Measurements from ENCODE around the gene RNASEH2C. TPM values are rescaled to one million over a fixed set of nuclear protein-coding genes. Genes with fewer than 3 reads are reported as not detected.
"Not testable (repeated sequence)": the region's sequence is repeated elsewhere in the genome, so short reads cannot be mapped to it uniquely, and the experiment has no call there.

Gene RNASEH2C
- total RNA-seq, 1 experiment from 2014 or later: 168 TPM

DNA sequence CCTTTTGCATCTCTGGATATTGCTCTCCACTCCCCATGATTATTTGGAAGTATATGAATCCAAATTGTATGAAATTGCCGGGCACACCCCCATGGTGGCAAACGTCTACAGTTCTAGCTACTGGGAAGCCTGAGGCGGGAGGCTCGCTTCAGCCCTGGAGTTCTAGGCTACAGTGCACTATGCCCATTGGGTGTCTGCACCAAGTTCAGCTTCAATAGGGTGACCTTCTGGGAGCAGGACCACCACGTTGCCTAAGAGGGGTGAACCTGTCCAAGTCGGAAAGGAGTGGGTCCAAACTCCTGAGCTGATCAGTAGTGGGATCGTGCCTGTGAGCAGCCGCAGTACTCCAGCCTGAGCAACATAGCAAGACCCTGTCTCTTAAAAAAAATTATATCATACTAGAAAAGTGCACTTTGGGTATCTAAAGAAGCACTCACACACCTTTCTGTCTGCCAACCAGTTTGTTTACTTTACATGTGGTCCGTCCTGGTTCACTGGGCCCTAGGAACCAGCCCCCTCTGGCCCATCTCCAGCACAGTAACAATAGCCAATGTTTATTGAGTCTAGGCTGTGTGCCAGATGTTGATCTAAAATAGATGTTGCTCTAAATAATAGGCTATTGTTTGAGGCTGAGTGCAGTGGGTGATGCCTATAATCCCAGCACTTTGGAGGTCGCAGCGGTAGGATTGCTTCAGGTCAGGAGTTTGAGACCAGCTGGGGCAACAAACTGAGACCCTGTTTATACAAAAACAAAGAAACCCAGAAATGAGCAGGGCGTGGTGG, 24.9 kb downstream of the RNASEH2C start:
- Histone ChIP-seq H3K4me1 (replicated peaks) (peaks cover 7% of the 10 kb centered on the region), H3K27me3 (replicated peaks) (peaks cover 18% of the 10 kb centered on the region), H3K27ac (no peak overlapping the region), H3K9me3 (replicated peaks) (no peaks in the 10 kb centered on the region), H3K36me3 (no peaks in the 10 kb centered on the region), H3K4me3 (no peak overlapping the region)
- DNase-seq (ENCODE audit: low read depth in 1 of 2, low spot score in 2 of 2): peak in 1 of 2 experiments; percentile 66

DNA sequence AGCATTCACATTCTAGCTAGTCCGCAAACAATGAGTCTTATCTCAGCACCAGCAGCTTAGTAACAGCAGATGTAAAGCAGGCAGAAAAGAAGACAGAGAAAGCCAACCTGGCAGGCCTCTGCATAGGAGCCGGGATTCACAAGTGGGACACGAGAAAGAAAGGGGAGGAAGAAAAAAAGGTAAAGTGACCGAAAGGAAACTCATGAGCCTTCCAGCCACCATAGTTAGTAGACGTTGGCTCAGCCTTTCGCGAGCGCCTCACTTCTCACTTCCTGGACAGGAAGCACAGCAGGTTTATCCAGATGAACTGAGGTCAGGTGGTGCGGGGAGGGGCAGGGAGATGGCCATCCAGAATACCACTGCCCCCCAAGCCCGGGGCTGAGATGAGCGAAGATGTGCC, 28.2 kb downstream of the RNASEH2C start:
- H3K4me1 ChIP-seq (replicated peaks): peaks cover 7% of the 10 kb centered on the region
- peaks cover 17% of the 10 kb centered on the region; the same call in 1 of the 2 replicates for H3K27me3 ChIP-seq (replicated peaks)
- no peaks in the 10 kb centered on the region for H3K9me3 ChIP-seq (replicated peaks)
- no peak overlapping the region for H3K4me3 ChIP-seq
- H3K36me3 ChIP-seq: no peaks in the 10 kb centered on the region
- no peak for DNase-seq (ENCODE audit: low read depth in 1 of 2, low spot score in 2 of 2)
- no peak overlapping the region for H3K27ac ChIP-seq

DNA sequence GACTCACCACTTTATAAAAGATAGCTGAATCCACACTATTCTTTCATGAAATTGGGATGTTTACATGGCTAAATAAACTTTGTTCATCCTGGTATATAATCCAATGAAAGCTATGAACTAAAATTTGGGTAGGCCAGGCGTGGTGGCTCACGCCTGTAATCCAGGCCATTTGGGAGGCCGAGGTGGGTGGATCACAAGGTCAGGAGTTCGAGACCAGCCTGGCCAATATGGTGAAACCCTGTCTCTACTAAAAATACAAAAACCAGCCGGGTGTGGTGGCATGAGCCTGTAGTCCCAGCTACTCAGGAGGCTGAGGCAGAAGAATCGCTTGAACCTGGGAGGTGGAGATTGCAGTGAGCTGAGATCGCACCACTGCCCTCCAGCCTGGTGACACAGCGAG, 28.8 kb downstream of the RNASEH2C start:
- H3K27ac ChIP-seq; DNase-seq (ENCODE audit: low read depth in 1 of 2, low spot score in 2 of 2); H3K4me3 ChIP-seq; H3K4me1 ChIP-seq (replicated peaks); H3K36me3 ChIP-seq; H3K9me3 ChIP-seq (replicated peaks): not testable (repeated sequence)
- H3K27me3 ChIP-seq (replicated peaks): peaks cover 17% of the 10 kb centered on the region; the same call in 1 of the 2 replicates

DNA sequence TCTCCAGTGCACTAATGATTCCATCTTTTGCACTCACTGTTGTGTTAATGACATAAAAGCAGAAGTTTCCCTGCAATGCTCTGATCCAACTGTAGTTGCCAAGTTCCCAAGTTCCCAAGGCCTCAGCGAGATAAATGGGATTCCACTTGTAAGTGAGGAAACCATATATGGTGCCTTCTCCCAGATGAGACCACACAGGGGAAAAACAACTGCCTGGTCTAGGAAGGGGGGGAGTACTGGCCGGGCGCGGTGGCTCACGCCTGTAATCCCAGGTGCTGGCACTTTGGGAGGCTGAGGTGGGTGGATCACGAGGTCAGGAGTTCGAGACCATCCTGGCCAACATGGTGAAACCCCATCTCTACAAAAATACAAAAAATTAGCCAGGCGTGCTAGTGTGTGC, 34.6 kb downstream of the RNASEH2C start:
- DNase-seq (ENCODE audit: low read depth in 1 of 2, low spot score in 2 of 2): no peak
- no peaks in the 10 kb centered on the region for H3K36me3 ChIP-seq
- H3K4me3 ChIP-seq: no peak overlapping the region

DNA sequence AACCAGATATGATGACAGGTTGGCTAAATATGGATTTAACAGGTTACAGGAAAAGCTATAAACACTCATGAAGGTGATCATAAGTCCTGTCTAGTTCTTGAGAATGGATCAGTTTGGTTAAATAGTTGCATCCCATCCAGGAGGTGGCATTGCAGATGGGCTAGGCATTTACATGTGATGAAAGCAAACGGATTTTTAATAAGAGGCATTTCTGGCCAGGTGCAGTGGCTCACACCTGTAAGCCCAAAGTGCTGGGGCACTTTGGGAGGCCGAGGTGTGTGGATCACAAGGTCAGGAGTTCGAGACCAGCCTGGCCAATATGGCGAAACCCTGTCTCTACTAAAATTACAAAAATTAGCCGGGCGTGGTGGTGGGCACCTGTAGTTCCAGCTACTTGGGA, 37.1 kb downstream of the RNASEH2C start:
- not testable (repeated sequence) for H3K4me3 ChIP-seq; H3K4me1 ChIP-seq (replicated peaks); DNase-seq (ENCODE audit: low read depth in 1 of 2, low spot score in 2 of 2); H3K27ac ChIP-seq; H3K9me3 ChIP-seq (replicated peaks); H3K36me3 ChIP-seq
- H3K27me3 ChIP-seq (replicated peaks): peaks cover 13% of the 10 kb centered on the region

More for the DNA sequence above, 34.6 kb downstream of the RNASEH2C start:
- peaks cover 19% of the 10 kb centered on the region for H3K27me3 ChIP-seq (replicated peaks)
- no peaks in the 10 kb centered on the region for H3K9me3 ChIP-seq (replicated peaks)
- no peak overlapping the region for H3K27ac ChIP-seq
- no peaks in the 10 kb centered on the region for H3K4me1 ChIP-seq (replicated peaks)

DNA sequence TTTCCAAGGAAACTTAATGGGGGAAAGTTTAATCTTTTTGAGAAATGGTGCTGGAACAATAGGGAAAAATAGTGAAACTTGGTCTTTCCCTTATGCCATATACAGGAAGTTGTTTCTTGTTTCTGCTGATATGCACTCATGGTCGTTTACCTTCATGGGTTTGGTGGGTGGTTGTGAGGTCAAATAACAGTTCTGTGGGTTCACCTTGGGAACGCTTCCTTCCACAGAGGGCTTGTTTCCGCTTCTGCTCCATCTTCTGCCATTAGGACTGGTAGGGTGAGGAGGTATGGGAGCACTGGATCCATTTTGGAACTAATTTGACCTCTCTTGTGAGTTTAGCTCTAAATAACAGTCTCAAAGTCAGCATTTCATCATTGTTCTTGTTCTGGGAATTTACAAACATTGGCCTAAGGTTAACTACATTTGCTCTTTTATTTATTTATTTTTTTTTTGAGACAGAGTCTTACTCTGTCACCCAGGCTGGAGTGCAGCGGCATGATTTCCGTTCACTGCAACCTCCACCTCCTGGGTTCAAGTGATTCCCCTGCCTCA, 40.3 kb downstream of the RNASEH2C start:
- Histone ChIP-seq H3K9me3 (replicated peaks) (no peaks in the 10 kb centered on the region), H3K36me3 (no peaks in the 10 kb centered on the region), H3K27ac (no peak overlapping the region), H3K4me1 (replicated peaks) (no peaks in the 10 kb centered on the region), H3K27me3 (replicated peaks) (peaks cover 13% of the 10 kb centered on the region), H3K4me3 (no peak overlapping the region)
- no peak for DNase-seq (ENCODE audit: low read depth in 1 of 2, low spot score in 2 of 2)

DNA sequence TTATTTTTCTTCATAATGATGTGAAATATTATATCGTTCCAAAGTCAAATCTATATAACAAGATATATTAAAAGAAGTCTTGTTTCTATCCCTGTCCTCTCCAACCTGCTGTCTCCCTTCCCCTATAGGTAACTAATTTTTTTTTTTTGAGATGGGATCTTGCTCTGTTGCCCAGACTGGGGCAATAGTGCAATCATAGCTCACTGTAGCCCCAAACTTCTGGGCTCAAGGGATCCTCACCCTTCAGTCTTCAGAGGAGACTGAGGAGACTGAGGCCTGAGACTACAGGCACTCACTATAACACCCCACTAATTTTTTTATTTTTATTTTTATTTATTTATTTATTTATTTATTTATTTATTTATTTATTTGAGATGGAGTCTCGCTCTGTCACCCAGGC, 47.6 kb downstream of the RNASEH2C start:
- Histone ChIP-seq H3K9me3 (replicated peaks) (no peaks in the 10 kb centered on the region), H3K4me3 (no peak overlapping the region), H3K27me3 (replicated peaks) (0 out of 2 replicates have a peak, but pooled peaks cover 5% of the 10 kb centered on the region), H3K36me3 (no peaks in the 10 kb centered on the region), H3K4me1 (replicated peaks) (no peaks in the 10 kb centered on the region), H3K27ac (no peak overlapping the region)
- DNase-seq (ENCODE audit: low read depth in 1 of 2, low spot score in 2 of 2): no peak

DNA sequence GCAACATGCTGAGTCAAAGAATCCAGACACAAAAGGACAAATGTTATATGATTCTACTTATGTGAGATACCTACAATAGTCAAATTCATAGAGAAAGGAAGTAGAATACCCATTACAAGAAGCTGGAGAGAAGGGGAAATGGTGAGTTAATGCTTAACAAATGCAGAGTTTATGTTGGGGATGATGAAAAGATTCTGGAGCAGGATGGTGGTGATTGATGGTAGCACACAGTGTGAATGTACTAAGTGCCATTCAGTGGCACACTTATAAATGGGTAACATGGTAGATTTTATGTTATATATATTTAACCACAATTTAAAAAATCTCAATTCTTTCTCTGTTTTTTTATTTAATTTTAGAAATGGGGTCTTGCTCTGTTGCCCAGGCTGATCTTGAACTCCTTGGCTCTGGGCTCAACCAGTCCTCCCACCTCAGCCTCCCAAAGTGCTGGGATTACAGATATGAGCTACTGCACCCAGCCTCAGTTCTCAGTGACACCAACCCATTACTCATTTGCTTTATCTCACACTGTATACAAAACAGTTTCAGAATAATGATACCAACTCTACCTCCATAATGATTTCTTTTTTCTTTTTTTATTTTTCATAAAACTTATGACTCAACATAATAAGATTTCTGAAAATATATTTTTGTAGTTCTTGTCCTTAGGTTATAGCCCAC, 48.3 kb downstream of the RNASEH2C start:
- Histone ChIP-seq H3K4me1 (replicated peaks) (no peaks in the 10 kb centered on the region), H3K4me3 (no peak overlapping the region), H3K27me3 (replicated peaks) (0 out of 2 replicates have a peak, but pooled peaks cover 5% of the 10 kb centered on the region), H3K9me3 (replicated peaks) (no peaks in the 10 kb centered on the region), H3K36me3 (no peaks in the 10 kb centered on the region), H3K27ac (no peak overlapping the region)
- DNase-seq (ENCODE audit: low read depth in 1 of 2, low spot score in 2 of 2): no peak

Other genes with a start within 250 kb of the RNASEH2C start
- 1,620 and 2,210 TPM in 2 replicates for gene MALAT1, start 221.8 kb downstream of the RNASEH2C start, total RNA-seq (2014; rRNA removed; shearing (Covaris generic))
- 103 and 130 TPM in 2 replicates for gene SCYL1, start 195.7 kb downstream of the RNASEH2C start, total RNA-seq (2014; rRNA removed; shearing (Covaris generic))
- gene LTBP3, start 162.4 kb downstream of the RNASEH2C start, total RNA-seq (2014; rRNA removed; shearing (Covaris generic)): 22.9 and 52.0 TPM in 2 replicates
- gene ZNRD2, start 150.3 kb downstream of the RNASEH2C start, total RNA-seq (2014; rRNA removed; shearing (Covaris generic)): 109 and 111 TPM in 2 replicates
- 35.1 and 64.9 TPM in 2 replicates for gene FAM89B, start 148.3 kb downstream of the RNASEH2C start, total RNA-seq (2014; rRNA removed; shearing (Covaris generic))
- 103 and 107 TPM in 2 replicates for gene EHBP1L1, start 144.7 kb downstream of the RNASEH2C start, total RNA-seq (2014; rRNA removed; shearing (Covaris generic))
- gene KCNK7, start 125.0 kb downstream of the RNASEH2C start, total RNA-seq (2014; rRNA removed; shearing (Covaris generic)): 0.13 TPM in 1 of 2 replicates, not detected in the other
- gene MAP3K11, start 106.6 kb downstream of the RNASEH2C start, total RNA-seq (2014; rRNA removed; shearing (Covaris generic)): 37.9 and 55.8 TPM in 2 replicates
- 27.5 and 39.7 TPM in 2 replicates for gene PCNX3, start 105.0 kb downstream of the RNASEH2C start, total RNA-seq (2014; rRNA removed; shearing (Covaris generic))
- gene SIPA1, start 82.7 kb downstream of the RNASEH2C start, total RNA-seq (2014; rRNA removed; shearing (Covaris generic)): 48.0 and 56.1 TPM in 2 replicates
- 51.7 and 63.3 TPM in 2 replicates for gene RELA, start 57.9 kb downstream of the RNASEH2C start, total RNA-seq (2014; rRNA removed; shearing (Covaris generic))
- 90.5 and 119 TPM in 2 replicates for gene KAT5, start 8.5 kb downstream of the RNASEH2C start, total RNA-seq (2014; rRNA removed; shearing (Covaris generic))
- gene AP5B1, start 60.2 kb upstream of the RNASEH2C start, total RNA-seq (2014; rRNA removed; shearing (Covaris generic)): 30.4 and 33.4 TPM in 2 replicates
- not detected in 2 replicates for gene OVOL1, start 66.3 kb upstream of the RNASEH2C start, total RNA-seq (2014; rRNA removed; shearing (Covaris generic))
- gene SNX32, start 113.2 kb upstream of the RNASEH2C start, total RNA-seq (2014; rRNA removed; shearing (Covaris generic)): 0.16 TPM in 1 of 2 replicates, not detected in the other
- 4,273 and 4,722 TPM in 2 replicates for gene CFL1, start 137.4 kb upstream of the RNASEH2C start, total RNA-seq (2014; rRNA removed; shearing (Covaris generic))
- gene MUS81, start 139.6 kb upstream of the RNASEH2C start, total RNA-seq (2014; rRNA removed; shearing (Covaris generic)): 121 and 130 TPM in 2 replicates
- 120 and 194 TPM in 2 replicates for gene EFEMP2, start 152.0 kb upstream of the RNASEH2C start, total RNA-seq (2014; rRNA removed; shearing (Covaris generic))
- 1.9 TPM in 1 of 2 replicates, not detected in the other for gene CTSW, start 159.0 kb upstream of the RNASEH2C start, total RNA-seq (2014; rRNA removed; shearing (Covaris generic))
- gene FIBP, start 167.7 kb upstream of the RNASEH2C start, total RNA-seq (2014; rRNA removed; shearing (Covaris generic)): 295 and 309 TPM in 2 replicates
- gene CCDC85B, start 169.9 kb upstream of the RNASEH2C start, total RNA-seq (2014; rRNA removed; shearing (Covaris generic)): 94.0 and 160 TPM in 2 replicates
- gene FOSL1, start 179.6 kb upstream of the RNASEH2C start, total RNA-seq (2014; rRNA removed; shearing (Covaris generic)): 72.1 and 97.5 TPM in 2 replicates
- gene C11orf68, start 198.3 kb upstream of the RNASEH2C start, total RNA-seq (2014; rRNA removed; shearing (Covaris generic)): 25.0 and 44.8 TPM in 2 replicates
- 463 and 527 TPM in 2 replicates for gene DRAP1, start 198.6 kb upstream of the RNASEH2C start, total RNA-seq (2014; rRNA removed; shearing (Covaris generic))
- gene TSGA10IP, start 224.7 kb upstream of the RNASEH2C start, total RNA-seq (2014; rRNA removed; shearing (Covaris generic)): not detected in 2 replicates
- 172 and 186 TPM in 2 replicates for gene SART1, start 240.9 kb upstream of the RNASEH2C start, total RNA-seq (2014; rRNA removed; shearing (Covaris generic))